Stimulated activated CD4-positive, alpha-beta T cell treated with anti-CD3 and anti-CD28 coated beads, Interleukin-4, amount 100 ng/mL, for 4 hours (primary cell): ENCODE results near the gene EIF5B.
"Not testable (repeated sequence)": the region's sequence is repeated elsewhere in the genome, so short reads cannot be mapped to it uniquely, and the experiment has no call there.

Experiments
- DNase-seq, 2 experiments: peaks; one replicate each; pipeline ENCODE4 v3.0.0-alpha.2; 2020

EIF5B gene

GRCh38 chr2:99337113-99338028, at the start of gene EIF5B:
EIF5B (plus strand) TSS chr2:99337389; CDS start chr2:99337555, 166 bp downstream.
- DNase-seq: peak; percentile 91 to 93

DNA sequence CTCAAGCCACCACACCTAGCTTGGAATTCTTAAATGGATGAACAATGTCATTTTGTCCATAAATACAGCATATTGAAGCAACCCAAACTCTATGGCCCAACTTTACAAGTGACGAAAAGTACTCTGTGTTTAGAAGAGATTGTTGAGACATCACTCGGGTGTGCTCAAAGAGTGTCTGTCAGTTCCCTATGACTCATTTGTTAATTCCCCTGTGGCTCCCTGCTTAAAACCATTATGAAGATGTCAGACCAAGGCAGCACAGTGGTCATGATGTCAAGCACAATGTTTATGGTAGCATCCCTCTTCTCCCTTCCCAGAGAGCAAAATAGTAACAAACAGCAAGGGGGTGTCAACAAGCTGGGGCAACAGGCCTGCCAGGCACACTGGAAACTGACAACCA, 39.2 kb upstream of the EIF5B start:
- DNase-seq: no peak

DNA sequence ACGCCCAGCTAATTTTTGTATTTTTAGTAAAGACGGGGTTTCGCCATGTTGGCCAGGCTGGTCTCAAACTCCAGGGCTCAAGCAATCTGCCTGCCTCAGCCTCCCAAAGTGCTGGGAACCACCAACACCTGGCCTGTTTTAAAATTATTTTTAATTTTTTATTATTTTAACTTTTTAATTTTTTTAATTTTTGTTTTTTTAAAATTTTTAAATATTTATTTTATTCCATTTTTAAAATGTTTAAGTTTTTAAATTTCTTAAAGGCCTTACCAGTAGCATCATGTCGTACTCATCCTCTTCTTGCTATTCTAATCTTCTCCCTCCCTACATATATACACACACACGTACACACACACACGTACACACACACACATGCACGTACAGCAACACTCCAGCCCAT, 37.6 kb upstream of the EIF5B start:
- DNase-seq: no peak

DNA sequence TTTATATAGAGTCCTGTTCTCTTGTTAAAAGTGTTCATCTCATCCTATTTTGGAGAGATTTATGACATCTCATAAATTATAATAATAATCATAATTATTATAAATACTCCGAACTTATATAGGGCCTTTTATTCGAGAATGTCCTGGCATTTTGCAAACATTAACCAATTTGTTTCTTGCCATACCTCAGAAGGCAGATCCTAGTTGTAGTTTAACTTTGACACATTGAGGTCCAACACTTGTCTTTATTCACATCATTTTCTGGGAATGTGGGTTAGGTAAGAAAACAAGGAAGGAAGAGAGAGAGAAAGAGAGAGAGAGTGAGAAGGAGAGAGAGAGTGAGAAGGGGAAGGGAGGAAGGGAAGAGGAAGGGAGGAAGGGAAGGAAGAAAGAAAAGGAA, 36.1 kb upstream of the EIF5B start, which contains the start of gene LYG1:
Gene LYG1 (minus strand): TSS at position 101 of the 400 bp plus-strand sequence. CDS start 5,527 bp downstream, outside the sequence.
- DNase-seq: not testable (repeated sequence)

DNA sequence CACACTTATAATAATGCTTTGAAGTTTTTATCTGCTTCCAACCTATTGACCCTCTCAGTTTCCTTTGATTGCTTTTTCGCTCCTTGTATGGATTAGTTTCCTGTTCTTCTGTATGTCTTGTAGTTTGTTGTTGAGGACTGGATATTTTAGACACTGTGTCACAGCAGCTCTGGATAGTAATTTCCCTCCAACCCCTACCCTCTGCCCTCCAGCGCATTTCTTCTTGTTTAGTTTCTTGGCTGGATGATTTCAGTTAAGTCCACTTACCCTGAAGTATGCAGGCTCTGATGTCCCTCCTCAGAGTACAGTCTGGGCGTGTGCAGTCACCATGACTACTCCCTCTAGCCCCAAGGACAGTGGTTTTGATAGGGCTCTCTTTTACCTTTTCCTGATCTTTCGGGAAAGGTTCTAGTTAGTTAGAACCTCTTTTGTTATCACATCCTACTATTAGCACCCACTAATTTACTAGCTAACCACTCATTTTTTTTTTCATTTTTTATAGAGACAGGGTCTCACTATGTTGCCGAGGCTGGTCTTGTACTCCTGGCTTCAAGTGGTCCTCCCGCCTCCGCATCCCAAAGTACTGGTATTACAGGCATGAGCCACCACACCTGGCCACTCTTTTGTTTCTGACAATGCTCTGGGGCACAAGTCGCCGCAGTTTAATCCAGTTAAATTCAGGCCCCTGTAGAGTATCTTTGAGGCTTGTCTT, 19.9 kb upstream of the EIF5B start:
- no peak for DNase-seq

DNA sequence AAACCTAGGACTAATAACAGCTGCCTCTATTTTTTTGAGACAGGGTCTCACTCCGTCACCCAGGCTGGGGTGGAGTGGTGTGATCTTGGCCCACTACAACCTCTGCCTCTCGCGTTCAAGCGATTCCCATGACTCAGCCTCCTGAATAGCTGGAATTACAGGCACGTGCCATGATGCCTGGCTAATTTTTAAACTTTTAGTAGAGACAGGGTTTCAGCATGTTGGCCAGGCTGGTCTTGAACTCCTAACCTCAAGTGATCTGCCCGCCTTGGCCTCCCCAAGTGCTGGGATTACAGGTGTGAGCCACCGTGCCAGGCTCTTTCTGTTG, 19.4 kb upstream of the EIF5B start:
- not testable (repeated sequence) for DNase-seq

- no peak for DNase-seq
Measured at GRCh38 chr2:99325384-99325783, 11.8 kb upstream of the EIF5B start.

- DNase-seq: peak; percentile 94 to 98
Measured at GRCh38 chr2:99335911-99336803, 1.0 kb upstream of the EIF5B start, which contains the start of gene TXNDC9. TXNDC9 (minus strand) TSS chr2:99336333; CDS start chr2:99333210, 3,123 bp downstream.

- no peak for DNase-seq
Measured at GRCh38 chr2:99336804-99337112, 431 bp upstream of the EIF5B start.

DNA sequence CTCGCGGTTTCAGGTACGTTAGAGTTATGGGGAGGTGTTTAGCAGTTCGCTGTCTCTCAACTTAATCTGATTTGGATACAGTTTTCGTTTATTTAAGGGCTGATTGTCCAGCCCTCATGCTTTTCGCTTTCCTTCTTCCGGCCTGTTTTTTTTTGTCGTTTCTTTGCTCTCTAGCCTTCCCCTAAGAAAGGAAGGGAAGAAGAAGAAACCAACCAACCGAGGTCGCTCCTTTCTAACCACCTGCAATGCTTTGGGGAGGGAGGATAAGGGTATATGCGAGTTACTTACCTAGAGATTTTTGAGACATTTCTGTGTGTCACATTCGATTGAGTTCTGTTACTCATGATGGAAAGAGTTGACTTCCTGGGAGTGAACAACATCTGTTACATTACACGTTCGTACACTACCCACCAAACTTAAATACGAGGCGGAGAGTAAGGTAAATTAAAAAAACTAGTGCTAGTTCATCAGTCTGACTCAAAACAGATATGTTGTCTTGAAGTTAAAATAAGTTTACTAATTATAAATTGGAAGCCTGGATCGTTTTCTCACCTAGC, 918 bp downstream of the EIF5B start:
- no peak for DNase-seq

- no peak for DNase-seq
Measured at GRCh38 chr2:99340669-99341236, 3.6 kb downstream of the EIF5B start.

DNA sequence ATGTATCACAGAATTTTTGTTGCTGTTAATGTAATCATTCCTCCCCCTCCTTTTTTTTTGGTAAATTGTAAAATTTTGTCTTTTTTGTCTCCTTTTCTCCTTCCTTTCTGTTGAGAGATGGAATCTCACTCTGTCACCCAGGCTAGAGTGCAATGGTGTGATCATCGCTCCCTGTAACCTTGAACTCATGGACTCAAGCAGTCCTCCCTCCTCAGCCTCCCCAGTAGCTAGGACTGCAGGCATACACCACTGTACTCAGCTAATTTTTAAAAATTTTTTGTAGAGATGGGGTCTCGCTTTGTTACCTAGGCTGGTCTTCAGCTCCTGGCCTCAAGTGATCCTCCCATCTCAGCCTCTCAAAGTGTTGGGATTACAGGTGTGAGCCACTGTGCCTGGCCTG, 5.3 kb downstream of the EIF5B start:
- no peak for DNase-seq

DNA sequence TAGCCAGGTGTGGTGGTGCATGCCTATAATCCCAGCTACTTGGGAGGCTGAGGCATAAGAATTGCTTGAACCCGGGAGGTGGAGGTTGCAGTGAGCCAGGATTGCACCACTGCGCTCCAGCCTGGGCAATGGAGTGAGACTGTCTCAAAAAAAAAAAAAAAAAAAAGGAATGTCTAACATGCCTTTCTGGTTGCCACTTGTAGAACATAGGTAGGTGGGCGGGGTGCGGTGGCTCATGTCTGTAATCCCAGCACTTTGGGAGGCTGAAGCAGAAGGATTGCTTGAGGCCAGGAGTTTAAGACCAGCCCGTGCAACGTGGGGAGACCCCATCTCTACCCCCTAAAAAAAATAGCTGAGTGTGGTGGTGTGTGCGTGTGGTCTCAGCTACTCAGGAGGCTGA, 8.3 kb downstream of the EIF5B start:
- not testable (repeated sequence) for DNase-seq

DNA sequence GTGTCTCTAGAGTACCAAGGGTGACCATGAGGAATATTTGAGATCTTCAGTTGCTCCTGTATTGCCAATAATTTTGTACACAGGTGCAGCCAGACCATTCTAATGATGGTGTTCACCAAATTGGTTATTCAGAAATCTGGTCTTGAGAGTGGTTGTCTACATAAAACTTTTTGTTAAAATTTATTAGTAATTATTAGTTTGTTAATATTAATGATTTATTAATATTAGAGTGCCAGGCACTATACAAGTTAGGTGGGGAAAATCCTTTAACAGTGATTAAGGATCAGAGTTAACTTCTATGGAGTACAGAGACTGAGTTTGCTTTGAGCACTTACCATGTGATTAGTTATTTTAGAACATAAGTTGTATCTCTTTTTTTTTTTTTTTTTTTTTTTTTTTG, 9.0 kb downstream of the EIF5B start:
- DNase-seq: no peak

- no peak for DNase-seq
Measured at GRCh38 chr2:99348173-99348572, 11.0 kb downstream of the EIF5B start.

DNA sequence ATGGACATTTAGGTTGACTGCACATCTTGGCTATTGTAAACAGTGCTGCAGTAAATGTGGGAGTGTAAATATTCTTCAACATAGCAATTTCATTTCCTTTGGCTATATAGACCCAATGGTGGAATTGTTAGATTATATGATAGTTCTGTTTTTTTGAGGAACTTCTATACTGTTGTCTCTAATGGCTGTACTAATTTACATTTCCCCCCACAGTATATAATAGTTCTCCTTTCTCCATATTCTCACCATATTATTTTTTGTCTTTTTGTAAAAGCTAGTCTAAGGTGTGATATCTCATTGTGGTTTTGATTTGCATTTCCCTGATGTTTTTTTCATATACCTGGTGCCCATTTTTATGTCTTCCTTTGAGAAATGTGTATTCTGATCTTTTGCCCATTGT, 13.0 kb downstream of the EIF5B start:
- DNase-seq: no peak

- DNase-seq: no peak
Measured at GRCh38 chr2:99354070-99354469, 16.9 kb downstream of the EIF5B start.

- not testable (repeated sequence) for DNase-seq
Measured at GRCh38 chr2:99354825-99355224, 17.6 kb downstream of the EIF5B start.

DNA sequence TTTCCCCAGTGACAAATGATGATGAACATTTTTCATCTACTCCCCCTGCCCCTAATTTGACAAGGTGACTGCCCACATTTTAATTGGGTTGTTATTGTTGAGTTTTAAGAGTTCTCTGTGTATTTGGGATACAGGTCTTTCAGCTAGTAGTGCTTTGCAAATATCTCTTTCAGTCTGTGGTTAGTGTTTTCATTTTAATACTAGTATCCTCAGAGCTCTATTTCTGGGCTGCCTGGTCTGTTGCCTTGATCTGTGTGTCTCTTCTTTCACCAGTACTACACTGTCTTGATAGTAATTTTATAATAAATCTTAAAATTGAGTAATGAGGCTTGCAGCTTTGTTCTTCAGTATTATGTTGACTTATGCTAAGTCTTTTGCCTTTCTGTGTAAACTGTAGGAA, 19.7 kb downstream of the EIF5B start:
- DNase-seq: no peak

DNA sequence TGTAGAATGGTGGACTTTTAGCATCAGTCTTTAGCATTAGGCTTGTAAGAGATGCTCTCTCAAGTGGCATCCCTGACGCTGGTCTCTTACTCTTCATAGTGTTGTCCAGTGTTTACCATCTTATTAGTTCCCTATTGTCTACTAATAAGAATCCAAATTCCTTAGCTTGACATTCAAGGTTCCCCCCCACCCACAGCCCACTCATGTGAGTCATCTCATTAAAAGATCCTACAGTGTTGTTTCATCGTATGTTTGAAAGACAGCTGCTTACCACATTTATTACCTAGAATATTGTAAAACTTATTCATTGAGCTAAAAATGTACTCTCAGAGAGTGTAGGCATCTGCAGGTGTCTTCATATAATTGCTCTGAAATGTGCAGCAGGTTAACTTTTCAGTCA, 28.5 kb downstream of the EIF5B start:
- no peak for DNase-seq

DNA sequence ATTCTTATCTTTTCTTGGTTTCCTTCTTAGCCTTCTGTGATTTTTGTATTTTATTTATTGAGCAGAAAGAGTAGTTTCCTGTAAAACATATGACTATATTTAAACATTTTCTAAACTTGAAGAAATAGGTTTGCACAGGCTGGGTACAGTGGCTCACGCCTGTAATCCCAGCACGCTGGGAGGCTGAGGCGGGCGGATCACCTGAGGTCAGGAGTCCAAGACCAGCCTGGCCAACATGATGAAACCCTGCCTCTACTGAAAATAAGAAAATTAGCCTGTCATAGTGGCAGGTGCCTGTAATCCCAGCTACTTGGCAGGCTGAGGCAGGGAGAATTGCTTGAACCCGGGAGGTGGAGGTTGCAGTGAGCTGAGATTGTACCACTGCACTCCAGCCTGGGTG, 31.7 kb downstream of the EIF5B start:
- not testable (repeated sequence) for DNase-seq

GRCh38 chr2:99373144-99373543, 36.0 kb downstream of the EIF5B start:
- no peak for DNase-seq
